GM19463 (cell line): Measurements from ENCODE around the gene SETBP1.

Experiments used
- ATAC-seq: cut with Tn5 transposase; IDR thresholded peaks from one replicate; pipeline ENCODE4 v1.9.1; 2021; ENCODE audit warnings: mild to moderate bottlenecking, moderate library complexity; ENCODE audit not compliant: unreplicated experiment

Gene SETBP1

GRCh38 chr18:45004546-45005080 is 323.9 kb downstream of the SETBP1 start:
- ATAC-seq: no peak

- no peak for ATAC-seq
These were observed 326.2 kb downstream of the SETBP1 start for GRCh38 chr18:45006934-45007333.

- no peak for ATAC-seq
These were observed 326.8 kb downstream of the SETBP1 start for GRCh38 chr18:45007531-45007930.

GRCh38 chr18:45008694-45009413 is 328.2 kb downstream of the SETBP1 start:
- no peak for ATAC-seq

GRCh38 chr18:45009756-45010155 is 329.1 kb downstream of the SETBP1 start:
- ATAC-seq: no peak

- ATAC-seq: no peak
These were observed 331.6 kb downstream of the SETBP1 start for GRCh38 chr18:45012286-45012685.

GRCh38 chr18:45014047-45014501 is 333.4 kb downstream of the SETBP1 start:
- no peak for ATAC-seq

- no peak for ATAC-seq
These were observed 335.1 kb downstream of the SETBP1 start for GRCh38 chr18:45015788-45016128.

GRCh38 chr18:45019469-45019868 is 338.8 kb downstream of the SETBP1 start:
- no peak for ATAC-seq

GRCh38 chr18:45023519-45023918 is 342.8 kb downstream of the SETBP1 start:
- ATAC-seq: no peak

GRCh38 chr18:45024357-45025088 is 343.8 kb downstream of the SETBP1 start:
- no peak for ATAC-seq

GRCh38 chr18:45025089-45025450 is 344.4 kb downstream of the SETBP1 start:
- no peak for ATAC-seq

GRCh38 chr18:45026162-45026561 is 345.5 kb downstream of the SETBP1 start:
- ATAC-seq: no peak

- ATAC-seq: no peak
These were observed 353.5 kb downstream of the SETBP1 start for GRCh38 chr18:45034179-45034578.

GRCh38 chr18:45037618-45038017 is 356.9 kb downstream of the SETBP1 start:
- no peak for ATAC-seq

- no peak for ATAC-seq
These were observed 358.7 kb downstream of the SETBP1 start for GRCh38 chr18:45039376-45039775.

GRCh38 chr18:45040879-45041278 is 360.2 kb downstream of the SETBP1 start:
- ATAC-seq: no peak

- ATAC-seq: no peak
These were observed 364.1 kb downstream of the SETBP1 start for GRCh38 chr18:45044787-45045186.

- ATAC-seq: no peak
These were observed 365.5 kb downstream of the SETBP1 start for GRCh38 chr18:45046228-45046627.

GRCh38 chr18:45046961-45047360 is 366.3 kb downstream of the SETBP1 start:
- no peak for ATAC-seq

- ATAC-seq: no peak
These were observed 369.1 kb downstream of the SETBP1 start for GRCh38 chr18:45049578-45050319.
